K562 (cell line): ENCODE results near the gene PDE4D. TPM values are rescaled to one million over a fixed set of nuclear protein-coding genes. Genes with fewer than 3 reads are reported as not detected.
A peak's percentile ranks its signal among the peaks of the same experiment; 100 is the strongest.

Source experiments
- ATAC-seq: fragments of 200-7000 bp; cut with Tn5 transposase; 3 replicates; pipeline ENCODE4 v1.9.1; 2020; ENCODE audit warnings: moderate library complexity
- BruUV-seq: library from RNA; stranded (reverse); fragments of 400-500 nt; replicated peaks from 2 replicates; lab custom pipeline; 2021; lab: Mats Ljungman, UMichigan
- CTCF ChIA-PET: fragments of 300-600 bp; formaldehyde crosslinking; extraction: SDS; loops from one replicate; lab custom pipeline; 2021; ENCODE audit warnings: low intra/inter-chr PET ratio; lab: Yijun Ruan, JAX
- POLR2A ChIA-PET: fragments of 300-600, 350-650 bp; sonication (Branson Sonifier 250); formaldehyde crosslinking; extraction: SDS; loops from one replicate; lab custom pipeline; 2021; ENCODE audit warnings: antibody characterized with exemption, inconsistent platforms; lab: Yijun Ruan, JAX
- DNase-seq, 4 experiments: peaks; one replicate each; pipeline versions ENCODE4 v3.0.0 to v3.0.0-alpha.2; 2011 to 2018; ENCODE audit warnings: low spot score in 3 of 4, mixed read lengths in 3 of 4; ENCODE audit errors: extremely low read depth in 1 of 4
- FAIRE-seq: peaks from 2 replicates; lab custom pipeline; 2011; peaks lifted over from hg19 to GRCh38; lab: Jason Lieb, UNC
- H2AFZ ChIP-seq: 2 replicates; pipeline ENCODE4 v1.6.0; 2011; ENCODE audit warnings: low read depth, low read length, control low read depth, inconsistent platforms
- H3K27ac ChIP-seq: fragments of 200-600 bp; 3 replicates; pipeline ENCODE4 v1.8.0; 2011; ENCODE audit warnings: low read depth, mild to moderate bottlenecking, control low read depth, inconsistent platforms, low read length, moderate library complexity, mixed read lengths; ENCODE audit errors: extremely low read depth
- H3K27me3 ChIP-seq, 2 experiments: fragments of 300-600 bp in 1 of 2; 2 replicates in 1 of 2; 3 replicates in 1 of 2; pipeline versions ENCODE4 v1.6.0 to v1.8.0; 2011; ENCODE audit warnings: inconsistent platforms in 2 of 2, low read length in 2 of 2, mild to moderate bottlenecking in 1 of 2, mixed read lengths in 1 of 2, moderate library complexity in 1 of 2; ENCODE audit not compliant: control insufficient read depth in 2 of 2, insufficient read depth in 2 of 2
- H3K36me3 ChIP-seq: fragments of 300-600 bp; 3 replicates; pipeline ENCODE4 v1.8.0; 2011; ENCODE audit warnings: mild to moderate bottlenecking, low read length, inconsistent platforms; ENCODE audit not compliant: control insufficient read depth, insufficient read depth
- H3K4me1 ChIP-seq, 2 experiments: fragments of 200-600 bp in 1 of 2; replicated peaks in 1 of 2; 2 replicates in 1 of 2; 3 replicates in 1 of 2; pipeline versions ENCODE4 v1.5.1 to v1.8.0; 2011; ENCODE audit warnings: inconsistent platforms in 2 of 2, low read length in 2 of 2, mild to moderate bottlenecking in 1 of 2, mixed read lengths in 1 of 2, moderate library complexity in 1 of 2; ENCODE audit not compliant: control insufficient read depth in 2 of 2, insufficient read depth in 2 of 2
- H3K4me2 ChIP-seq: 2 replicates; pipeline ENCODE4 v1.6.1; 2011; ENCODE audit warnings: low read length, control low read depth, inconsistent platforms, mixed read lengths; ENCODE audit not compliant: insufficient read depth
- H3K4me3 ChIP-seq: fragments of 200-600 bp; sonication (generic), shearing (Covaris generic); 2 replicates; pipeline ENCODE4 v1.5.1; 2016; ENCODE audit warnings: control low read depth, inconsistent platforms
- H3K79me2 ChIP-seq: fragments of 200-600 bp; 3 replicates; pipeline ENCODE4 v1.8.0; 2011; ENCODE audit warnings: low read length, inconsistent platforms; ENCODE audit not compliant: control insufficient read depth, insufficient read depth
- H3K9ac ChIP-seq, 2 experiments: 2 replicates each; pipeline versions ENCODE4 v1.6.0 to v1.6.1; 2011; ENCODE audit warnings: low read depth in 2 of 2, low read length in 2 of 2, control low read depth in 1 of 2, inconsistent platforms in 1 of 2, mild to moderate bottlenecking in 1 of 2, mixed read lengths in 1 of 2; ENCODE audit not compliant: insufficient read depth in 1 of 2
- H3K9me1 ChIP-seq: one replicate; pipeline ENCODE4 v1.6.0; 2011; ENCODE audit warnings: inconsistent platforms, mild to moderate bottlenecking, low read length, moderate library complexity; ENCODE audit not compliant: control insufficient read depth, insufficient read depth
- H3K9me3 ChIP-seq: replicated peaks from 2 replicates; pipeline ENCODE4 v1.5.1; 2011; ENCODE audit warnings: low read depth, low read length, inconsistent platforms; ENCODE audit not compliant: control insufficient read depth, insufficient read depth
- H4K20me1 ChIP-seq: replicated peaks from 2 replicates; pipeline ENCODE4 v1.6.1; 2011; ENCODE audit warnings: low read length, inconsistent platforms, mixed read lengths; ENCODE audit not compliant: control insufficient read depth, insufficient read depth
- L3MBTL2 ChIP-seq: fragments of 450-650 bp; IDR thresholded peaks from 2 replicates; pipeline ENCODE4 v1.6.1; 2016; ENCODE audit warnings: mild to moderate bottlenecking, moderate library complexity
- RAD21 ChIP-seq, 2 experiments: fragments of 250-450 bp in 1 of 2; fragments of 450-650 bp in 1 of 2; sonication (Bioruptor Pico) in 1 of 2; formaldehyde crosslinking in 1 of 2; IDR thresholded peaks in 1 of 2; conservative IDR thresholded peaks in 1 of 2; 2 replicates each; pipeline versions ENCODE4 v1.4.0 to v1.8.0; 2020 to 2022; ENCODE audit warnings: mild to moderate bottlenecking in 2 of 2, moderate library complexity in 1 of 2
- SOX6 ChIP-seq: fragments of 450-650 bp; IDR thresholded peaks from 2 replicates; pipeline ENCODE4 v1.6.1; 2014; ENCODE audit warnings: mild to moderate bottlenecking
- WGBS: fragments of 100-300 bp; shearing (Covaris generic); methylation state at CpG from one replicate; pipeline ENCODE4 v1.1.6; 2016; ENCODE audit warnings: low coverage, mixed read lengths; ENCODE audit not compliant: insufficient coverage; ENCODE audit errors: missing lambda C conversion rate; 5-methylcytosine and 5-hydroxymethylcytosine counted together
- in situ Hi-C: fragments of 300-500 bp; cut with MboI; formaldehyde crosslinking; loops from 4 replicates; pipeline ENCODE4 v1.15.0; 2018; ENCODE audit warnings: inconsistent platforms, mixed read lengths
- intact Hi-C: fragments of 100-400 bp; cut with micrococcal nuclease; formaldehyde crosslinking; loops from 2 replicates; pipeline ENCODE4 v1.14.2; 2022
- polyA plus RNA-seq, 8 experiments: library from polyadenylated mRNA; depleted of rRNA in 4 of 8; stranded (reverse) in 5 of 8; unstranded in 3 of 8; fragments of >200 nt; fragmentation: Nextera tagmentation in 2 of 8; fragmentation: Illumina TruSeq in 1 of 8; extraction: Ambion mirVana in 2 of 8; extraction: Trizol in 1 of 8; gene quantifications; 2 replicates each; pipeline versions ENCODE4 v1.2.1 to v1.2.3, GENCODE V29; 2011 to 2014; ENCODE audit warnings: inconsistent platforms in 1 of 8, missing spikeins in 1 of 8
- total RNA-seq, 7 experiments: library from RNA; depleted of rRNA in 6 of 7; stranded (reverse); fragments of >200 nt in 6 of 7; fragmentation: Illumina TruSeq in 2 of 7; extraction: Trizol in 2 of 7; gene quantifications; 2 replicates each; pipeline versions ENCODE4 v1.2.1 to v1.2.3, GENCODE V29; 2011 to 2021; ENCODE audit warnings: low replicate concordance in 1 of 7
- TF ChIP-seq, protein P1 (sequence below): fragments of 450-650 bp; formaldehyde crosslinking; IDR thresholded peaks from 2 replicates; pipeline ENCODE4 v1.4.0; 2020; ENCODE audit warnings: mild to moderate bottlenecking, moderate library complexity
- TF ChIP-seq, protein P2 (sequence below), 3 experiments: IDR thresholded peaks in 2 of 3; conservative IDR thresholded peaks in 1 of 3; 2 replicates each; pipeline ENCODE4 v1.5.1; 2011 to 2012; ENCODE audit warnings: low read length in 3 of 3, mild to moderate bottlenecking in 3 of 3, control low read depth in 2 of 3, improper control_type of control experiment in 1 of 3, inconsistent platforms in 1 of 3, low read depth in 1 of 3, mixed read lengths in 1 of 3, moderate library complexity in 1 of 3; ENCODE audit not compliant: insufficient read depth in 2 of 3
- TF ChIP-seq, protein P3 (sequence below), 2 experiments: fragments of 450-650 bp; formaldehyde crosslinking in 1 of 2; IDR thresholded peaks; 2 replicates each; pipeline versions ENCODE4 v1.4.0 to v1.6.1; 2014 to 2020; ENCODE audit warnings: mild to moderate bottlenecking in 2 of 2, borderline replicate concordance in 1 of 2, low read depth in 1 of 2

Gene PDE4D
- total and polyA plus RNA-seq, 9 of the 15 experiments (the other 6 are each of a cell fraction or from before 2014, with no cell fraction given) = 0.04 to 0.46 (median 0.13) TPM

DNA sequence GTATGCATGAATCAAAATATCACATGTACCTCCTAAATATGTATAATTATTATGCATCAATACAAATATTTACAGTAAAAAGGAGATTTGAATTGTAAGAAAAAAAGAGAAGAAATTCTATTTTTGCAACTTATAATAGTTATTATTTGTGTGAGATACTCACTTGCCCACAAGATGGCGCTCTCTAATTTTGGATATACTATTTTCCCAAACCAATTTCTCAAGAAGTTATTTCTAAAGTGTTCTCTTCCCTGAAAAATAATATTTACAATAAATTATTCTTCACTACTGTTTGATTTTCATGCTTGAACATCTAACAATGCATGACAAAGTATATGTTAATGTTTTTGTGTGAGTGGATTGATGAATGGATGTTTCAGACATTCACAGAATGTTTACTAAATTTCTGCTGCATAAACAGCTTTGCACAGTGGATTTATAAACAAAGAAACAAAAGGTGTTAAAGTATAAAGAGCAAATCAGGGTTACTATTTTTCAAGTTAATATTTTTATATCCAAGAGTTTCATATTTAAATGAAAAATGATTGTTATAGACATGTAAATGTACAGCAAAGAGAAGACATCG, 503.4 kb downstream of the PDE4D start:
- Histone ChIP-seq H4K20me1 (no peaks in the 10 kb centered on the region), H3K27ac (no peak overlapping the region), H3K4me1 (no peaks in the 10 kb centered on the region), H3K27me3 (no peaks in the 10 kb centered on the region), H3K9ac (no peak overlapping the region), H2AFZ (no peak overlapping the region), H3K36me3 (no peaks in the 10 kb centered on the region), H3K9me1 (no peaks in the 10 kb centered on the region), H3K4me2 (no peak overlapping the region), H3K4me3 (no peak overlapping the region), H3K9me3 (no peaks in the 10 kb centered on the region), H3K79me2 (no peaks in the 10 kb centered on the region)
- 0% methylated on average over 2 of the region's 2 CpGs for WGBS
- TF ChIP-seq, protein P1, sequence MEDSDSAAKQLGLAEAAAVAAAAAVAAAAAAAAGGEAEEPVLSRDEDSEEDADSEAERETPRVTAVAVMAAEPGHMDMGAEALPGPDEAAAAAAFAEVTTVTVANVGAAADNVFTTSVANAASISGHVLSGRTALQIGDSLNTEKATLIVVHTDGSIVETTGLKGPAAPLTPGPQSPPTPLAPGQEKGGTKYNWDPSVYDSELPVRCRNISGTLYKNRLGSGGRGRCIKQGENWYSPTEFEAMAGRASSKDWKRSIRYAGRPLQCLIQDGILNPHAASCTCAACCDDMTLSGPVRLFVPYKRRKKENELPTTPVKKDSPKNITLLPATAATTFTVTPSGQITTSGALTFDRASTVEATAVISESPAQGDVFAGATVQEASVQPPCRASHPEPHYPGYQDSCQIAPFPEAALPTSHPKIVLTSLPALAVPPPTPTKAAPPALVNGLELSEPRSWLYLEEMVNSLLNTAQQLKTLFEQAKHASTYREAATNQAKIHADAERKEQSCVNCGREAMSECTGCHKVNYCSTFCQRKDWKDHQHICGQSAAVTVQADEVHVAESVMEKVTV = 0 out of 2 replicates have a peak, but pooled peaks have one; percentile 32
- TF ChIP-seq, protein P2, sequence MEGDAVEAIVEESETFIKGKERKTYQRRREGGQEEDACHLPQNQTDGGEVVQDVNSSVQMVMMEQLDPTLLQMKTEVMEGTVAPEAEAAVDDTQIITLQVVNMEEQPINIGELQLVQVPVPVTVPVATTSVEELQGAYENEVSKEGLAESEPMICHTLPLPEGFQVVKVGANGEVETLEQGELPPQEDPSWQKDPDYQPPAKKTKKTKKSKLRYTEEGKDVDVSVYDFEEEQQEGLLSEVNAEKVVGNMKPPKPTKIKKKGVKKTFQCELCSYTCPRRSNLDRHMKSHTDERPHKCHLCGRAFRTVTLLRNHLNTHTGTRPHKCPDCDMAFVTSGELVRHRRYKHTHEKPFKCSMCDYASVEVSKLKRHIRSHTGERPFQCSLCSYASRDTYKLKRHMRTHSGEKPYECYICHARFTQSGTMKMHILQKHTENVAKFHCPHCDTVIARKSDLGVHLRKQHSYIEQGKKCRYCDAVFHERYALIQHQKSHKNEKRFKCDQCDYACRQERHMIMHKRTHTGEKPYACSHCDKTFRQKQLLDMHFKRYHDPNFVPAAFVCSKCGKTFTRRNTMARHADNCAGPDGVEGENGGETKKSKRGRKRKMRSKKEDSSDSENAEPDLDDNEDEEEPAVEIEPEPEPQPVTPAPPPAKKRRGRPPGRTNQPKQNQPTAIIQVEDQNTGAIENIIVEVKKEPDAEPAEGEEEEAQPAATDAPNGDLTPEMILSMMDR (IDR thresholded peaks at IDR 0.05 in 2 of 3, conservative IDR thresholded peaks at IDR 0.05 in 1 of 3; ENCODE audit: insufficient read depth in 2 of 3, low read depth in 1 of 3, low read length in 3 of 3) = peak in 1 of 3 experiments; percentile 59; a peak in 3 of 6 replicates
- no peak for TF ChIP-seq SOX6
- TF ChIP-seq, protein P3, sequence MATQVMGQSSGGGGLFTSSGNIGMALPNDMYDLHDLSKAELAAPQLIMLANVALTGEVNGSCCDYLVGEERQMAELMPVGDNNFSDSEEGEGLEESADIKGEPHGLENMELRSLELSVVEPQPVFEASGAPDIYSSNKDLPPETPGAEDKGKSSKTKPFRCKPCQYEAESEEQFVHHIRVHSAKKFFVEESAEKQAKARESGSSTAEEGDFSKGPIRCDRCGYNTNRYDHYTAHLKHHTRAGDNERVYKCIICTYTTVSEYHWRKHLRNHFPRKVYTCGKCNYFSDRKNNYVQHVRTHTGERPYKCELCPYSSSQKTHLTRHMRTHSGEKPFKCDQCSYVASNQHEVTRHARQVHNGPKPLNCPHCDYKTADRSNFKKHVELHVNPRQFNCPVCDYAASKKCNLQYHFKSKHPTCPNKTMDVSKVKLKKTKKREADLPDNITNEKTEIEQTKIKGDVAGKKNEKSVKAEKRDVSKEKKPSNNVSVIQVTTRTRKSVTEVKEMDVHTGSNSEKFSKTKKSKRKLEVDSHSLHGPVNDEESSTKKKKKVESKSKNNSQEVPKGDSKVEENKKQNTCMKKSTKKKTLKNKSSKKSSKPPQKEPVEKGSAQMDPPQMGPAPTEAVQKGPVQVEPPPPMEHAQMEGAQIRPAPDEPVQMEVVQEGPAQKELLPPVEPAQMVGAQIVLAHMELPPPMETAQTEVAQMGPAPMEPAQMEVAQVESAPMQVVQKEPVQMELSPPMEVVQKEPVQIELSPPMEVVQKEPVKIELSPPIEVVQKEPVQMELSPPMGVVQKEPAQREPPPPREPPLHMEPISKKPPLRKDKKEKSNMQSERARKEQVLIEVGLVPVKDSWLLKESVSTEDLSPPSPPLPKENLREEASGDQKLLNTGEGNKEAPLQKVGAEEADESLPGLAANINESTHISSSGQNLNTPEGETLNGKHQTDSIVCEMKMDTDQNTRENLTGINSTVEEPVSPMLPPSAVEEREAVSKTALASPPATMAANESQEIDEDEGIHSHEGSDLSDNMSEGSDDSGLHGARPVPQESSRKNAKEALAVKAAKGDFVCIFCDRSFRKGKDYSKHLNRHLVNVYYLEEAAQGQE (IDR thresholded peaks at IDR 0.05; ENCODE audit: borderline replicate concordance) = peak; percentile 36; the same call in 1 of the 2 replicates
- TF ChIP-seq, protein P3 (CRISPR knock-in tag; IDR thresholded peaks at IDR 0.05; ENCODE audit: low read depth) = no peak
- peak; percentile 52 to 60 for TF ChIP-seq RAD21 (CRISPR knock-in tag; conservative IDR thresholded peaks at IDR 0.05 in 1 of 2, IDR thresholded peaks at IDR 0.05 in 1 of 2)
- TF ChIP-seq L3MBTL2 = no peak
- DNase-seq = peak; percentile 4 to 35 (median 12)
- no peak for ATAC-seq
- POLR2A ChIA-PET = no interaction called here
- in situ Hi-C loops = no loop called here
- BruUV-seq = no TSS peak
- intact Hi-C loops = loop anchor here (1.0 kb wide), 2 partner anchors 283 to 410 kb away; no protein-coding TSS in a partner anchor
- CTCF ChIA-PET = interaction anchor here (1.4 kb wide), 1 partner anchor 410 kb away, joined by 4 read pairs; no protein-coding TSS in a partner anchor
- no peak for FAIRE-seq
